Kidney (tissue), 14 donors: ENCODE data around the gene DCAKD. TPM values are rescaled to one million over a fixed set of nuclear protein-coding genes. Genes with fewer than 3 reads are reported as not detected.

Experiments used
- DNase-seq, 5 donors: peaks; one replicate each; pipeline ENCODE4 v3.0.0-alpha.2; 2013 to 2020
- FAIRE-seq: peaks from 2 replicates; lab custom pipeline; 2012; peaks lifted over from hg19 to GRCh38; lab: Jason Lieb, UNC
- H3K27ac ChIP-seq, 2 donors: one replicate each; pipeline ENCODE4 v1.7.0; 2013; ENCODE audit warnings: low read depth in 2 of 2, low read length in 2 of 2, inconsistent platforms in 1 of 2
- H3K27me3 ChIP-seq: one replicate; pipeline ENCODE4 v1.7.1; 2013; ENCODE audit warnings: low read length, inconsistent platforms; ENCODE audit not compliant: control insufficient read depth, insufficient read depth
- H3K36me3 ChIP-seq, 3 donors: one replicate each; pipeline versions ENCODE4 v1.7.0 to v1.7.1; 2013; ENCODE audit warnings: low read length in 3 of 3, control low read depth in 1 of 3, inconsistent platforms in 1 of 3; ENCODE audit not compliant: insufficient read depth in 3 of 3, control insufficient read depth in 2 of 3
- H3K4me1 ChIP-seq, 3 donors: one replicate each; pipeline versions ENCODE4 v1.7.0 to v1.7.1; 2013; ENCODE audit warnings: low read length in 3 of 3, inconsistent platforms in 1 of 3, low read depth in 1 of 3; ENCODE audit not compliant: control insufficient read depth in 2 of 3, insufficient read depth in 2 of 3
- H3K4me3 ChIP-seq, 3 donors: one replicate each; pipeline versions ENCODE4 v1.7.0 to v1.8.1; 2013; ENCODE audit warnings: low read length in 3 of 3, control low read depth in 1 of 3, inconsistent platforms in 1 of 3
- H3K9ac ChIP-seq, 3 donors: one replicate each; pipeline versions ENCODE4 v1.7.0 to v1.7.1; 2013; ENCODE audit warnings: low read length in 3 of 3, control low read depth in 1 of 3, inconsistent platforms in 1 of 3
- H3K9me3 ChIP-seq, 3 donors: one replicate each; pipeline versions ENCODE4 v1.7.0 to v1.7.1; 2013; ENCODE audit warnings: low read length in 3 of 3, control low read depth in 1 of 3, inconsistent platforms in 1 of 3; ENCODE audit not compliant: control insufficient read depth in 2 of 3, insufficient read depth in 1 of 3
- intact Hi-C: fragments of 100-400 bp; cut with DNase I; formaldehyde crosslinking; loops from one replicate; pipeline ENCODE4 v1.11.1; 2022
- polyA plus RNA-seq: library from polyadenylated mRNA; stranded (reverse); fragments of 350-450 nt; fragmentation: Illumina TruSeq; extraction: RNeasy Lipid Tissue Mini Kit (QIAGEN cat#74804); gene quantifications from one replicate; pipeline ENCODE4 v1.2.3, GENCODE V29; 2014; ENCODE audit warnings: low read depth, low replicate concordance; ENCODE audit not compliant: insufficient read depth
- total RNA-seq: library from RNA; stranded (reverse); fragmentation: NEBNext Ultra II Directional; extraction: Animal tissue kit (Norgen Biotek cat#: 25700); gene quantifications from one replicate; pipeline ENCODE4 v1.2.1, GENCODE V29; 2021
- TF ChIP-seq, protein P1 (sequence below): IDR thresholded peaks from 3 replicates; pipeline ENCODE4 v1.5.1; 2012; ENCODE audit warnings: mild to moderate bottlenecking, moderate library complexity, borderline replicate concordance; ENCODE audit not compliant: insufficient read depth; ENCODE audit errors: extremely low read depth
- donor health status: control.
- donor health status: control.
- donor health status: control.
- donor health status: control.
- donor health status: control.
- donor health status: DM: yes; HTN: yes; CAD: no.
- donor health status: Normal renal cell carcinoma (clear cell type).

Gene DCAKD
- total and polyA plus RNA-seq, 2 donors from 2014 or later: 27.5 to 34.9 TPM

DNA sequence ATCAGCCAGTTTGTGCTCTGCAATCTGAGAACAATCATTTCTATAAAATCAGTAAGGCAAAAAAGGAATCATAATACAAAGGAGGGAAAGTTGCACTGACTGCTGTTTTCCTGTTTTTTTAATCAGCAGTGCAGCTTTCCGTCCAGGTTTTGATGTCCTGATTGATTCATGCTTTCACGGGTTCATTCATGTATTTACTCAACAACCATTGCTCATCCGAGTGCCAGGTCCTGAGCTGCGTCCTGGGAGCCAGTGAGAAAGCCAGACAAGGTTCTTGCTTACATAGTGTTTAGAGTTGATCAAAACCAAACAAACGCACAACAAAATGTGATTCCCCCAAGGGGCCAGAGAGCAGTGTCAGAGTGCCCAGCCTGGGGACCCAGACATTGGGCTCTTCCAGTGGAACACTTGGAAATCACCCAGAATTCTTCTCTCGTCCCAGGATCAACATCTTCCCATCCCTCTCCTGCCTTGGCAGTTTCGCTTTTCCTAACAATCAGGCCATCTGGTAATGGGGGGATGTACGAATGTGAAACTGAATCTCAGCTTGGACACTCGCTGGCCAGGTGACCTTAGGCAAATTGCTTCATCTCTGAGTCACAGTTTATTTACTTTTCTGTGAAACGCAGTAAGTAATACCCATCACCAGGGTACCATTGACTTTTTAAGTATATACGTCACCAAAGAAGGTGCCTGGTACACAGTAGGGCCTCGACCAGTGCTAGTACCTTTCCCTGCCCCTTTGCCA lies 70.0 kb downstream of the DCAKD start:
- Histone ChIP-seq H3K4me1 (peaks cover 0 to 3% (median 0%) of the 10 kb centered on the region in 3 donors), H3K36me3 (no peaks in the 10 kb centered on the region), H3K27ac (no peak overlapping the region), H3K9ac (no peak overlapping the region), H3K4me3 (no peak overlapping the region), H3K9me3 (no peaks in the 10 kb centered on the region), H3K27me3 (peaks cover 2% of the 10 kb centered on the region)
- TF ChIP-seq, protein P1, sequence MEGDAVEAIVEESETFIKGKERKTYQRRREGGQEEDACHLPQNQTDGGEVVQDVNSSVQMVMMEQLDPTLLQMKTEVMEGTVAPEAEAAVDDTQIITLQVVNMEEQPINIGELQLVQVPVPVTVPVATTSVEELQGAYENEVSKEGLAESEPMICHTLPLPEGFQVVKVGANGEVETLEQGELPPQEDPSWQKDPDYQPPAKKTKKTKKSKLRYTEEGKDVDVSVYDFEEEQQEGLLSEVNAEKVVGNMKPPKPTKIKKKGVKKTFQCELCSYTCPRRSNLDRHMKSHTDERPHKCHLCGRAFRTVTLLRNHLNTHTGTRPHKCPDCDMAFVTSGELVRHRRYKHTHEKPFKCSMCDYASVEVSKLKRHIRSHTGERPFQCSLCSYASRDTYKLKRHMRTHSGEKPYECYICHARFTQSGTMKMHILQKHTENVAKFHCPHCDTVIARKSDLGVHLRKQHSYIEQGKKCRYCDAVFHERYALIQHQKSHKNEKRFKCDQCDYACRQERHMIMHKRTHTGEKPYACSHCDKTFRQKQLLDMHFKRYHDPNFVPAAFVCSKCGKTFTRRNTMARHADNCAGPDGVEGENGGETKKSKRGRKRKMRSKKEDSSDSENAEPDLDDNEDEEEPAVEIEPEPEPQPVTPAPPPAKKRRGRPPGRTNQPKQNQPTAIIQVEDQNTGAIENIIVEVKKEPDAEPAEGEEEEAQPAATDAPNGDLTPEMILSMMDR: no peak
- no peak for FAIRE-seq
- intact Hi-C loops: no loop called here
- DNase-seq: no peak

GRCh38 chr17:44979426-44979995 lies 71.9 kb downstream of the DCAKD start:
- Histone ChIP-seq H3K9ac (no peak overlapping the region), H3K4me1 (peaks cover 0 to 3% (median 0%) of the 10 kb centered on the region in 3 donors), H3K36me3 (no peaks in the 10 kb centered on the region), H3K9me3 (no peaks in the 10 kb centered on the region), H3K27me3 (no peaks in the 10 kb centered on the region), H3K27ac (no peak overlapping the region), H3K4me3 (no peak overlapping the region)
- FAIRE-seq (no peak), DNase-seq (peak in 3 of 5 donors; percentile 45 to 86 (median 48))
- intact Hi-C loops: no loop called here
- TF ChIP-seq, protein P1: no peak

DNA sequence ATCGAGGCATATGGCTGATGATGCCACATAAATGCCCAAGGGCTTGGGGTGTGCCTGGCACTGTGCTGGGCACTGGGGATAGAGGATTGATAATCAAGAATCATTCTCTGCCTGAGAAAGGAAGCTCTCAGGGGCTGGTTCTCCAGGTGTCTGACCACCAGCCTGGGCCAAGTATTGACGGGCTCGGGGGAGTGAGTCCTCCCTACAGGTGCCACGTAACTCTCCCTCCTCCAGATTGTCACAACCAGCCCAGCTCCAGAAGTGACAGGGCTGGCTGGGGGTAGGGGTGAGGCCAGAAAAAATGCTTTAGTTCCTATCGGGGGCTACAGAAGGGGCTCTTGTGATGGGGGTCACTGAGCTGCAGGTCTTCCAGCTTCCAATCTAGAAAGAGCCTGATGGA lies 72.6 kb downstream of the DCAKD start:
- no peaks in the 10 kb centered on the region for H3K27me3 ChIP-seq
- no peak overlapping the region for H3K4me3 ChIP-seq
- TF ChIP-seq, protein P1: no peak
- FAIRE-seq: no peak
- no peaks in the 10 kb centered on the region for H3K9me3 ChIP-seq
- H3K27ac ChIP-seq: no peak overlapping the region
- peaks cover 0 to 3% (median 0%) of the 10 kb centered on the region in 3 donors for H3K4me1 ChIP-seq
- intact Hi-C loops: no loop called here
- H3K36me3 ChIP-seq: no peaks in the 10 kb centered on the region
- no peak overlapping the region for H3K9ac ChIP-seq
- no peak for DNase-seq
